Head of caudate nucleus (tissue), 42 donors: Measurements from ENCODE around the gene TRERF1.

ENCODE experiments used
- DNase-seq, 42 donors: peaks; one replicate each; pipeline versions ENCODE4 v3.0.0 to v3.0.0-alpha.2; 2020 to 2021; ENCODE audit warnings: mixed read lengths in 7 of 42
- intact Hi-C: fragments of 100-400 bp; cut with DNase I; formaldehyde crosslinking; loops from one replicate; pipeline ENCODE4 v1.15.0; 2022

TRERF1 gene

DNA sequence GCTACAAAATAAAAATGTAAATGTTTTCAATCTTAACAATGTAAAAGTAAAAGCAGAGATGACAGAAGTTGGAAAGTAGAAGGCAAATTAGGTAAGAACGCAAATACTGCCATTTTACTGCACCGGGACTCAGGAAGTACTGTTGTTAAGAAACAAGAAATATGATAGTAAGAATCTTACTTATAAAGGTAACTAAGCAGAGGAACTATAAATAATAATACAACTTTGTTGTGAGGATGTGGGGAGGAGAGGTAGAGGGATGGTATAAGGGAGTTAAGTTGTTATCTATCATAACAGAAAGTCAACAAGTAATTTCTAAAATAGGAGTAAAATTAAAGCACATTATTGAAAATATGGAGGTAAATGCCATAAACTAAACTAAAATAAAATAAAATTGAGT is 129.8 kb downstream of the TRERF1 start:
- intact Hi-C loops = no loop called here
- no peak for DNase-seq

DNA sequence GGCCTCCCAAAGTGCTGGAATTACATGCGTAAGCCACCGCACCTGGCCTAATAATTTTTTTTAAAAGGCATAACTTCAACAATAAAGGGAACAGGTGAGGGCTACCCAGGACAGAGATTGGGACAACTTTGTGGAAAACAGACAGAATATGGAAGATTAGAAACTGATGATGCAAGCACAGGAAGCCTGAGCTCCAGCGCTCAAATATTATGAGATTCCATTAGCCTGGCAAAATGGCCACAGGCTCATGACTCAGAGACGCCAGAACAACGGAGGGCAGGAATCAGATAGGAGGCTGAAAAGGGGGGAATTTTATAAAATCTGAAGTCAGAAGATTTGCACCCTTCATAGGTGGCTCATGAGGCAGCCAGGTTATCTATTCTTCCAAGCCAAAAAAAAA is 131.0 kb downstream of the TRERF1 start:
- intact Hi-C loops = no loop called here
- DNase-seq = no peak

GRCh38 chr6:42318480-42318879 is 133.2 kb downstream of the TRERF1 start:
- intact Hi-C loops = no loop called here
- no peak for DNase-seq

DNA sequence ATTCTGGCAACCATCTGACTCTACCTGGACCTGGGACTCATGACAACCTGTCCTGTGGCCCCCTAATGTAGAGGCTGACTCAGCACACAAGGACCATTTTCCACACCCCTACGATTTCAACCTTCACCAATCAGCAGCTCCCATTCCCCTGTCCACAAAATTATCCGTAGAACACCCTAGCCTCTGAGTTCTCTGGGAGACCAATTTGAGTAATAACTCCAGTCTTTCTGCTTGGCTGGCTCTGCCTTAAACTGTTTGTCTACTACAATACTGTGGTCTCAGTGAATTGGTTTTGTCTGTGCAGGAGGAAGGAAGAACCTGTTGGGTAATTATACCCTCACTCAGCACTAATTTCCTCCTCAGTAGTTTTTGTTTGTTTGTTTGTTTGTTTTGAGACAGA is 134.7 kb downstream of the TRERF1 start:
- intact Hi-C loops = no loop called here
- DNase-seq = no peak

- intact Hi-C loops = no loop called here
- peak in 10 of 42 donors; percentile 5 to 51 (median 18) for DNase-seq
Observed at GRCh38 chr6:42315991-42316970, 135.4 kb downstream of the TRERF1 start.

DNA sequence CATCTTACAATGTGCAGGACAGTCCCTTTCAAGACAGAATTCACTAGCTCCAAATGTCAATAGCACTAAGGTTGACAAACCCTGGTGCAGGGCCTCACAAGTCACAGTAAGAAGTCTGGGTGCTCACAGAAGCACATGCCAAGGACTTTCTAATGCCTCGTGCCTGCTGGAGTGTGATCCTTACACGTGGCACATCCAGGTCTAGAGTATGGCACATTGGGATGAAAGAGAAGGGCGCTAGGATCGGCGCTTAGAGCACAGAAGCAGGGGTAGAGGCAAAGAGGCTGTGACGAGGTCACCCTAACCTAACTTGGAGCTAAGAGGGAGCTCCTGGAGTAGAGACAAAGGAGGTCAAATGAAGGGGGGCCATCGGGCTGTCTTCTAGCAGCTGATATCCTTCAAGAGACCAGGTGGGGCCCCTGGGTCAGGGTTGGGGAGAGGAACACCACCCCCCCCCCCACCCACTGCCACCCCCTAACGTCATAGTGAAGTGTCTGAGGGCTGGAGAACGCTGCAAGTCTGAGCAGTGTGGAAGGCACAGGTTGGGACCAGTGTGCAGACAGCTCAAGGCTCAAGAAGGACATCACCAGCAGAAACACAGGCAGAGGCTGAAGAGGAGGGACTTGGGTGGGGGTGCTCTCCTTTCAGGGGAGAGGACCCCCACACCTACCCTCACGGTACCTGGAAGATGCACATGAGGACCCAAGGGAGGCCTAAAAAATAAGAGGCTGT is 136.3 kb downstream of the TRERF1 start:
- DNase-seq = no peak
- intact Hi-C loops = no loop called here

- intact Hi-C loops = no loop called here
- no peak for DNase-seq
Observed at GRCh38 chr6:42314571-42315258, 137.0 kb downstream of the TRERF1 start.

DNA sequence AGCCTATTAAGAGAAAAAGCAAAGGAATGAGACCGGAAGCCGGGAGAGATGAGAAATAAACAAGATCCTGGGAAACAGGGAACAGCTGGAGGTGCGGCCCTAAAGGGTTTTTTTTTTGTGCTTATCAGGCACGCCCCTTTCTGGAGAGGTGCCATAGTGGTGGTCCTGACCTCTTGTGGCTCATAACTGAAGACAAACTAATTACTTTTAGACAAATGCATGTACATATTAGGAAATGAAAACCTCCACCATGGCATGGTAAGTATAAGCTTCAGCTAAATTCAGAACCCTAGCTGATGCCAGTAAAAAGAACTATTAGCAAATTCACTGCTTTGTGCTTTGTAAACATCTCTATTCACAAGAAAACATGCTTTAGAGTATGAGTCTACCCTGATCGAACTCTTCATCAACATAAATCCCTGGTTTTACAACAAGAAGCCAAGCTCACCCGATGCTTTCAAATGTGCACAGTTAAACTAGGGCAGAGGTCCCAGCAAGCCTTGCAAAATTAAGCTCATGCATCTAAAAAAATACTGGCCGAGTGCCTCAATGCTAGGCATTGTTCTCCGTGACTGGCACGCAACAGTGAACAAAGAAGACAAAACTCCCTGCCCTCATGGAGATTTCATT is 137.7 kb downstream of the TRERF1 start:
- intact Hi-C loops = no loop called here
- no peak for DNase-seq

- peak; percentile 17 to 91 (median 62) for DNase-seq
- intact Hi-C loops = no loop called here
Observed at GRCh38 chr6:42313038-42313437, 138.7 kb downstream of the TRERF1 start.

DNA sequence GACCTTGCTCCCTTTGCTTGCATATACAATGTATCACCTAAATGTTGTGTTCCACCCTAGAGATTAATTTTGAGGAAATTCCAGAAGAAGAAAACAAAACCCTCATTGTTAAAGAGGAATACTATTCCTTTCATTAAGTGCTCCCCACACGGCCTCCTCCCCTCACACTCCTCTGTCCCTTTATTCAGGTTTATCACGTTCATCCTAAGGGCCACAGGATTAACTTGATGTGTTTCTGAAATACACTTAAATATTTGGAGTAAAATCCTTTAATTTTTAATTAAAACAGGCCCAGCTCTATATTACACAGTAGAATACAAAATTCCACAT is 144.6 kb downstream of the TRERF1 start:
- no peak for DNase-seq
- intact Hi-C loops = no loop called here

DNA sequence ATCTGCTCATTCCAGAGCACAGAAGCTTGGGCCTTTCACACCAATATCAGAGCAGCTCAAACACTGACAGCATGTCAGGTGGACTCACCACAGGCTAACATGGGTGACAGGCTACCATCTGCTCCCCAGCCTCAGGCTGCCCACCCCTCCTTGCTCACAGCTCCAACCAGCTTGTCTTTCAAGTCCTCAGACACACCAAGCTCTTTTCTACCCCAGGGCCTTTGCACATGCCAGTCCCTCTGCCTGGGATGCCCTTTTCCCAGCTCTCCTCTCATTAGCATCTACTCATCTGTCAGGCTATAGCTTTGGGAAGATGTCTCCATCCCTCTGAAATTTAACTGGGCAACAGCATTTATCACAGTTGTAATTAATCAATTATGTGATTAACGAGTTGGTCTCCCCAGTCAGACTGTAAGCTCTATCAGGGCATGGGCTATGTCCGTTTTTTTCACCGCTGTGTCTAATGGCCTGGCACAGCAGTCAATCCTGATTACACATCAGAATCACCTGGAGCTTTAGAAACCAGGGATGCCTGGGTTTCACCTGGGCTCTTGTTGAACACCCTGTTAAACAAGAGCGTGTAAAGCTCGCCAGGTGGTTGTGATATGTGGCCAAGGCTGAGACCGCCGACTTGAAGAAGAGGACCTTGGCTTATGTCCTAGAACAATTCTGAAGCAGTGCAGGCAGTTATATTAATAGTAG is 145.1 kb downstream of the TRERF1 start:
- no peak for DNase-seq
- intact Hi-C loops = no loop called here

GRCh38 chr6:42304053-42304712 is 147.5 kb downstream of the TRERF1 start:
- DNase-seq = no peak
- intact Hi-C loops = no loop called here

- DNase-seq = no peak
- intact Hi-C loops = no loop called here
Observed at GRCh38 chr6:42302411-42302810, 149.3 kb downstream of the TRERF1 start.

- intact Hi-C loops = no loop called here
- peak in 1 of 42 donors; percentile 22 for DNase-seq
Observed at GRCh38 chr6:42301986-42302385, 149.7 kb downstream of the TRERF1 start.

GRCh38 chr6:42300701-42301100 is 151.0 kb downstream of the TRERF1 start:
- no peak for DNase-seq
- intact Hi-C loops = no loop called here

- intact Hi-C loops = no loop called here
Observed at GRCh38 chr6:42300185-42300584, 151.5 kb downstream of the TRERF1 start.

GRCh38 chr6:42297661-42298060 is 154.1 kb downstream of the TRERF1 start:
- no peak for DNase-seq
- intact Hi-C loops = no loop called here

More at GRCh38 chr6:42300185-42300584, 151.5 kb downstream of the TRERF1 start:
- no peak for DNase-seq

- DNase-seq = no peak
- intact Hi-C loops = no loop called here
Observed at GRCh38 chr6:42296614-42297013, 155.1 kb downstream of the TRERF1 start.
